GM12878 (cell line): ENCODE data around the gene SLC4A9. TPM values are rescaled to one million over a fixed set of nuclear protein-coding genes. Genes with fewer than 3 reads are reported as not detected.

Source experiments
- ATAC-seq: fragments of 200-7000 bp; cut with Tn5 transposase; 3 replicates; pipeline ENCODE4 v1.9.1; 2020; ENCODE audit warnings: mild to moderate bottlenecking, moderate library complexity
- BruUV-seq: library from RNA; stranded (reverse); fragments of 400-500 nt; replicated peaks from 2 replicates; lab custom pipeline; 2021; lab: Mats Ljungman, UMichigan
- CTCF ChIA-PET: fragments of 300-600 bp; sonication (Branson Sonifier 250); formaldehyde crosslinking; extraction: SDS; loops from one replicate; lab custom pipeline; 2021; ENCODE audit warnings: inconsistent platforms; lab: Yijun Ruan, JAX
- POLR2A ChIA-PET: fragments of 350-600 bp; formaldehyde crosslinking; extraction: SDS; loops from one replicate; lab custom pipeline; 2021; ENCODE audit warnings: inconsistent platforms; lab: Charles Lee
- RAD21 ChIA-PET: fragments of 300-600 bp; sonication (Branson Sonifier 250); formaldehyde crosslinking; loops from one replicate; lab custom pipeline; 2023; ENCODE audit warnings: antibody characterized with exemption; ENCODE audit not compliant: unreplicated experiment; lab: Charles Lee
- SMC1A ChIA-PET: fragments of 300-600 bp; sonication (Branson Sonifier 250); formaldehyde crosslinking; loops from one replicate; lab custom pipeline; 2023; ENCODE audit not compliant: unreplicated experiment, uncharacterized antibody; lab: Charles Lee
- DNase-seq: peaks from one replicate; pipeline ENCODE4 v3.0.0-alpha.2; 2011; ENCODE audit warnings: low read depth, low spot score
- FAIRE-seq: peaks from 3 replicates; lab custom pipeline; 2011; peaks lifted over from hg19 to GRCh38; lab: Jason Lieb, UNC
- H2AFZ ChIP-seq: 2 replicates; pipeline ENCODE4 v1.6.0; 2011; ENCODE audit warnings: low read depth, low read length, control low read depth; ENCODE audit not compliant: control insufficient read depth
- H3K27ac ChIP-seq: 2 replicates; pipeline ENCODE4 v1.5.1; 2011; ENCODE audit warnings: control low read depth; ENCODE audit not compliant: control insufficient read depth, insufficient read depth
- H3K27me3 ChIP-seq, 2 experiments: replicated peaks in 1 of 2; 2 replicates each; pipeline versions ENCODE4 v1.6.0 to v1.6.1; 2011; ENCODE audit warnings: low read length in 1 of 2; ENCODE audit not compliant: control insufficient read depth in 2 of 2, insufficient read depth in 2 of 2
- H3K36me3 ChIP-seq, 2 experiments: 2 replicates each; pipeline ENCODE4 v1.5.1; 2011; ENCODE audit warnings: low read length in 1 of 2; ENCODE audit not compliant: control insufficient read depth in 2 of 2, insufficient read depth in 2 of 2
- H3K4me1 ChIP-seq: 2 replicates; pipeline ENCODE4 v1.6.1; 2011; ENCODE audit warnings: mild to moderate bottlenecking, low read length, moderate library complexity, mixed read lengths; ENCODE audit not compliant: control insufficient read depth, insufficient read depth
- H3K4me2 ChIP-seq: 2 replicates; pipeline ENCODE4 v1.6.0; 2011; ENCODE audit warnings: control low read depth; ENCODE audit not compliant: control insufficient read depth, insufficient read depth
- H3K4me3 ChIP-seq: fragments of 200-600 bp; sonication (generic); 2 replicates; pipeline ENCODE4 v1.5.1; 2016
- H3K79me2 ChIP-seq: 2 replicates; pipeline ENCODE4 v1.6.0; 2011; ENCODE audit warnings: low read length; ENCODE audit not compliant: control insufficient read depth, insufficient read depth
- H3K9ac ChIP-seq: 2 replicates; pipeline ENCODE4 v1.8.0; 2011; ENCODE audit warnings: low read length, control low read depth, mixed read lengths; ENCODE audit not compliant: control insufficient read depth, insufficient read depth
- H3K9me3 ChIP-seq: replicated peaks from 3 replicates; pipeline ENCODE4 v1.5.1; 2011; ENCODE audit warnings: mild to moderate bottlenecking, low read length; ENCODE audit not compliant: control insufficient read depth, insufficient read depth
- H4K20me1 ChIP-seq: 2 replicates; pipeline ENCODE4 v1.6.0; 2011; ENCODE audit not compliant: control insufficient read depth, insufficient read depth
- CTCF ChIP-seq, 3 experiments: IDR thresholded peaks in 2 of 3; conservative IDR thresholded peaks in 1 of 3; 2 replicates each; pipeline ENCODE4 v1.5.1; 2011; ENCODE audit warnings: low read depth in 3 of 3, low read length in 3 of 3, mild to moderate bottlenecking in 3 of 3, control low read depth in 2 of 3, moderate library complexity in 2 of 3, inconsistent platforms in 1 of 3, mixed read lengths in 1 of 3; ENCODE audit not compliant: control insufficient read depth in 2 of 3, insufficient read depth in 1 of 3; ENCODE audit errors: extremely low read depth in 1 of 3
- RAD21 ChIP-seq: IDR thresholded peaks from 2 replicates; pipeline ENCODE4 v1.6.1; 2011; ENCODE audit warnings: mild to moderate bottlenecking, low read depth, low read length, moderate library complexity; ENCODE audit not compliant: insufficient read depth
- SMC3 ChIP-seq: IDR thresholded peaks from 2 replicates; pipeline ENCODE4 v1.6.1; 2011; ENCODE audit warnings: low read length, improper control_type of control experiment, borderline replicate concordance
- STAT3 ChIP-seq: IDR thresholded peaks from 2 replicates; pipeline ENCODE4 v1.6.1; 2011; ENCODE audit warnings: low read depth, low read length, improper control_type of control experiment
- ZNF384 ChIP-seq: IDR thresholded peaks from 2 replicates; pipeline ENCODE4 v1.6.1; 2012; ENCODE audit warnings: low read depth, mild to moderate bottlenecking, low read length, improper control_type of control experiment, borderline replicate concordance
- ZNF592 ChIP-seq: fragments of 450-650 bp; IDR thresholded peaks from 2 replicates; pipeline ENCODE4 v1.6.1; 2017; ENCODE audit warnings: mild to moderate bottlenecking, moderate library complexity
- WGBS: methylation state at CpG from one replicate; pipeline ENCODE4 v1.1.6; 2016; ENCODE audit warnings: low lambda C conversion rate; ENCODE audit not compliant: insufficient replicate concordance, insufficient coverage; ENCODE audit errors: missing lambda C conversion rate; 5-methylcytosine and 5-hydroxymethylcytosine counted together
- in situ Hi-C: fragments of 300-500 bp; cut with MboI; formaldehyde crosslinking; loops from 9 replicates; pipeline ENCODE4 v1.14.3; 2018; ENCODE audit warnings: mixed read lengths
- intact Hi-C: fragments of 100-400 bp; cut with micrococcal nuclease; formaldehyde crosslinking; loops from one replicate; pipeline ENCODE4 v1.14.2; 2022; ENCODE audit not compliant: unreplicated experiment
- polyA plus RNA-seq, 11 experiments: library from polyadenylated mRNA; depleted of rRNA in 4 of 11; unstranded in 6 of 11; stranded (reverse) in 5 of 11; fragments of >200 nt; fragmentation: Nextera tagmentation in 4 of 11; fragmentation: Illumina TruSeq in 1 of 11; extraction: Ambion mirVana in 4 of 11; extraction: Trizol in 1 of 11; gene quantifications; 1 replicate in 1 of 11; 2 replicates in 10 of 11; pipeline versions ENCODE4 v1.2.1 to v1.2.3, GENCODE V29; 2011 to 2016; ENCODE audit warnings: inconsistent platforms in 2 of 11, missing spikeins in 2 of 11, low read depth in 1 of 11
- total RNA-seq, 4 experiments: library from RNA; depleted of rRNA in 3 of 4; stranded (reverse); fragments of >200 nt in 3 of 4; fragmentation: Illumina TruSeq in 1 of 4; extraction: Trizol in 1 of 4; gene quantifications; 2 replicates each; pipeline versions ENCODE4 v1.2.1 to v1.2.3, GENCODE V29; 2013 to 2021

SLC4A9 gene
- total and polyA plus RNA-seq, 10 of the 15 experiments (the other 5 are each of a cell fraction or from before 2014, with no cell fraction given), result 0.03 to 0.05 (median 0.05) TPM; not detected in 7

GRCh38 chr5:140351609-140352334, 8.2 kb upstream of the SLC4A9 start:
- in situ Hi-C loops, result no loop called here
- Histone ChIP-seq H3K9ac (no peak overlapping the region), H3K4me2 (no peak overlapping the region), H3K79me2 (no peaks in the 10 kb centered on the region), H4K20me1 (no peaks in the 10 kb centered on the region), H3K9me3 (no peaks in the 10 kb centered on the region), H3K27ac (no peak overlapping the region), H3K36me3 (no peaks in the 10 kb centered on the region), H2AFZ (no peak overlapping the region), H3K4me3 (no peak overlapping the region), H3K4me1 (peaks cover 6% of the 10 kb centered on the region), H3K27me3 (no peaks in the 10 kb centered on the region; a peak in 1 of 4 replicates)
- DNase-seq (no peak), FAIRE-seq (no peak), ATAC-seq (peak; percentile 86)
- RAD21 ChIA-PET, result interaction anchor here (0.6 to 6.0 kb wide), 16 partner anchors 9 to 296 kb away, joined by 3 to 98 read pairs (median 3); partner anchors contain the start of genes IK, PFDN1 and SLC4A9
- POLR2A ChIA-PET, result interaction anchor here (0.5 to 1.2 kb wide), 2 partner anchors 100 to 108 kb away, joined by 3 to 5 read pairs; no protein-coding TSS in a partner anchor
- WGBS, result 7% methylated on average over 5 of the region's 5 CpGs
- SMC1A ChIA-PET, result interaction anchor here (0.7 to 12.2 kb wide), 24 partner anchors 9 to 279 kb away, joined by 3 to 345 read pairs (median 4); partner anchors contain the start of gene ANKHD1
- peak; percentile 89 for TF ChIP-seq RAD21
- no peak for TF ChIP-seq ZNF592
- TF ChIP-seq STAT3, result no peak
- TF ChIP-seq SMC3, result peak; percentile 89; the same call in 1 of the 2 replicates
- TF ChIP-seq ZNF384, result peak; percentile 68
- TF ChIP-seq CTCF (IDR thresholded peaks at IDR 0.05 in 2 of 3, conservative IDR thresholded peaks at IDR 0.05 in 1 of 3; ENCODE audit: control insufficient read depth in 2 of 3, extremely low read depth in 1 of 3, insufficient read depth in 1 of 3, low read depth in 3 of 3, low read length in 3 of 3), result peak; percentile 70 to 89 (median 76)
- CTCF ChIA-PET, result interaction anchor here (0.6 to 16.9 kb wide), 66 partner anchors 8 to 395 kb away, joined by 3 to 774 read pairs (median 5); partner anchors contain the start of gene PFDN1
- no TSS peak for BruUV-seq
- intact Hi-C loops, result loop anchor here (1.0 kb wide), 2 partner anchors 107 to 111 kb away; no protein-coding TSS in a partner anchor
